Epithelial cell of prostate (primary cell): ENCODE data around the gene LPP.

Source experiments
- DNase-seq: peaks from one replicate; pipeline ENCODE4 v3.0.0-alpha.2; 2011; ENCODE audit warnings: low read depth, low spot score
- H3K27ac ChIP-seq: fragments of 450-650 bp; 2 replicates; pipeline ENCODE4 v1.5.1; 2017; ENCODE audit warnings: mild to moderate bottlenecking

Gene LPP

GRCh38 chr3:188316021-188316722 is 162.2 kb downstream of the LPP start:
- DNase-seq: no peak
- no peak overlapping the region for H3K27ac ChIP-seq

GRCh38 chr3:188316723-188317070 is 162.7 kb downstream of the LPP start:
- no peak overlapping the region for H3K27ac ChIP-seq
- no peak for DNase-seq

- DNase-seq: no peak
- H3K27ac ChIP-seq: no peak overlapping the region
These were observed 165.6 kb downstream of the LPP start for GRCh38 chr3:188319569-188319968.

- H3K27ac ChIP-seq: no peak overlapping the region
- no peak for DNase-seq
These were observed 166.8 kb downstream of the LPP start for GRCh38 chr3:188320757-188321156.

GRCh38 chr3:188321258-188321657 is 167.3 kb downstream of the LPP start:
- no peak for DNase-seq
- H3K27ac ChIP-seq: no peak overlapping the region

GRCh38 chr3:188322135-188322887 is 168.4 kb downstream of the LPP start:
- DNase-seq: no peak
- H3K27ac ChIP-seq: no peak overlapping the region

- no peak for DNase-seq
- no peak overlapping the region for H3K27ac ChIP-seq
These were observed 169.3 kb downstream of the LPP start for GRCh38 chr3:188323067-188323842.

GRCh38 chr3:188326111-188326510 is 172.2 kb downstream of the LPP start:
- no peak for DNase-seq
- H3K27ac ChIP-seq: no peak overlapping the region

- no peak for DNase-seq
- H3K27ac ChIP-seq: no peak overlapping the region
These were observed 173.0 kb downstream of the LPP start for GRCh38 chr3:188326968-188327367.

- H3K27ac ChIP-seq: no peak overlapping the region
- no peak for DNase-seq
These were observed 173.5 kb downstream of the LPP start for GRCh38 chr3:188327433-188327832.

GRCh38 chr3:188330138-188330537 is 176.2 kb downstream of the LPP start:
- H3K27ac ChIP-seq: no peak overlapping the region

GRCh38 chr3:188331166-188331565 is 177.2 kb downstream of the LPP start:
- no peak overlapping the region for H3K27ac ChIP-seq
- DNase-seq: no peak

More at GRCh38 chr3:188330138-188330537, 176.2 kb downstream of the LPP start:
- DNase-seq: no peak

GRCh38 chr3:188332085-188332484 is 178.1 kb downstream of the LPP start:
- no peak for DNase-seq
- H3K27ac ChIP-seq: no peak overlapping the region

- no peak overlapping the region for H3K27ac ChIP-seq
- DNase-seq: no peak
These were observed 181.7 kb downstream of the LPP start for GRCh38 chr3:188335656-188336055.

- DNase-seq: no peak
- no peak overlapping the region for H3K27ac ChIP-seq
These were observed 182.2 kb downstream of the LPP start for GRCh38 chr3:188336178-188336577.

GRCh38 chr3:188337232-188337631 is 183.3 kb downstream of the LPP start:
- DNase-seq: no peak
- no peak overlapping the region for H3K27ac ChIP-seq

- no peak overlapping the region for H3K27ac ChIP-seq
- DNase-seq: no peak
These were observed 184.1 kb downstream of the LPP start for GRCh38 chr3:188338086-188338485.

GRCh38 chr3:188339410-188340295 is 185.7 kb downstream of the LPP start:
- no peak overlapping the region for H3K27ac ChIP-seq
- no peak for DNase-seq

- DNase-seq: no peak
- no peak overlapping the region for H3K27ac ChIP-seq
These were observed 187.5 kb downstream of the LPP start for GRCh38 chr3:188341501-188341900.
